HL-60 (cell line): ENCODE measurements around the gene KRTAP5-11.

Experiments
- DNase-seq, 2 experiments: peaks; one replicate each; pipeline ENCODE4 v3.0.0-alpha.2; 2010 to 2020; ENCODE audit warnings: low read depth in 1 of 2, low spot score in 1 of 2
- H3K27ac ChIP-seq: fragments of 250-450 bp; sonication (Bioruptor Pico); replicated peaks from 2 replicates; pipeline ENCODE4 v1.5.1; 2020; ENCODE audit warnings: mild to moderate bottlenecking, moderate library complexity
- H3K27me3 ChIP-seq: fragments of 250-450 bp; sonication (Bioruptor Pico); 2 replicates; pipeline ENCODE4 v1.5.1; 2021; ENCODE audit warnings: mild to moderate bottlenecking, moderate library complexity; ENCODE audit not compliant: insufficient read depth, poor library complexity, severe bottlenecking
- H3K4me3 ChIP-seq: replicated peaks from 2 replicates; pipeline ENCODE4 v1.5.1; 2011; ENCODE audit warnings: mild to moderate bottlenecking, control low read depth, low read length; ENCODE audit not compliant: insufficient read depth
- GABPA ChIP-seq: IDR thresholded peaks from 2 replicates; pipeline ENCODE4 v1.6.1; 2012; ENCODE audit warnings: low read depth
- POLR2AphosphoS5 ChIP-seq: IDR thresholded peaks from 2 replicates; pipeline ENCODE4 v1.6.1; 2012; ENCODE audit warnings: low read depth
- SPI1 ChIP-seq: IDR thresholded peaks from 2 replicates; pipeline ENCODE4 v1.6.1; 2012; ENCODE audit warnings: low read depth, mild to moderate bottlenecking, borderline replicate concordance
- TF ChIP-seq, protein P1 (sequence below): IDR thresholded peaks from 2 replicates; pipeline ENCODE4 v1.6.1; 2012; ENCODE audit warnings: low read depth; ENCODE audit not compliant: insufficient replicate concordance
- TF ChIP-seq, protein P2 (sequence below): IDR thresholded peaks from one replicate; pipeline ENCODE4 v1.5.1; 2011; ENCODE audit warnings: low read length, control low read depth, inconsistent platforms; ENCODE audit not compliant: insufficient read depth

Gene KRTAP5-11

DNA sequence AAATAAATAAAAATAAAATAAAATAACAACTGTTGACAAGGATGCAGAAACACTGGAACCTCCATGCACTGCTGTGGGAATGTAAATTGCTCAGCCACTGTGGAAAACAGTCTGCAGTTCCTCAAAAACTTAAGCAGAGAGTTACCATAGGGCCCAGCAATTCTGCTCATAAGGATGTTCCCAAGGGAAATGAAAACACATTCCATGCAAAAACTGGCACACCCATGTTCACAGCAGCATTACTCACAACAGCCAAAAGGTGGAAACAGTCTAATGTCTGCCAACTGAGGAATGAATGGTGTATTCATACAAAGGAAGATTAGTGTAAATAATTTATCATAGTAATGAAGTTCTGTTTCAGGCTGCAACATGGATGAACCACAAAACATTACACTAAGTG lies 20.6 kb downstream of the KRTAP5-11 start:
- no peak for DNase-seq
- TF ChIP-seq POLR2AphosphoS5, result no peak
- TF ChIP-seq, protein P1, sequence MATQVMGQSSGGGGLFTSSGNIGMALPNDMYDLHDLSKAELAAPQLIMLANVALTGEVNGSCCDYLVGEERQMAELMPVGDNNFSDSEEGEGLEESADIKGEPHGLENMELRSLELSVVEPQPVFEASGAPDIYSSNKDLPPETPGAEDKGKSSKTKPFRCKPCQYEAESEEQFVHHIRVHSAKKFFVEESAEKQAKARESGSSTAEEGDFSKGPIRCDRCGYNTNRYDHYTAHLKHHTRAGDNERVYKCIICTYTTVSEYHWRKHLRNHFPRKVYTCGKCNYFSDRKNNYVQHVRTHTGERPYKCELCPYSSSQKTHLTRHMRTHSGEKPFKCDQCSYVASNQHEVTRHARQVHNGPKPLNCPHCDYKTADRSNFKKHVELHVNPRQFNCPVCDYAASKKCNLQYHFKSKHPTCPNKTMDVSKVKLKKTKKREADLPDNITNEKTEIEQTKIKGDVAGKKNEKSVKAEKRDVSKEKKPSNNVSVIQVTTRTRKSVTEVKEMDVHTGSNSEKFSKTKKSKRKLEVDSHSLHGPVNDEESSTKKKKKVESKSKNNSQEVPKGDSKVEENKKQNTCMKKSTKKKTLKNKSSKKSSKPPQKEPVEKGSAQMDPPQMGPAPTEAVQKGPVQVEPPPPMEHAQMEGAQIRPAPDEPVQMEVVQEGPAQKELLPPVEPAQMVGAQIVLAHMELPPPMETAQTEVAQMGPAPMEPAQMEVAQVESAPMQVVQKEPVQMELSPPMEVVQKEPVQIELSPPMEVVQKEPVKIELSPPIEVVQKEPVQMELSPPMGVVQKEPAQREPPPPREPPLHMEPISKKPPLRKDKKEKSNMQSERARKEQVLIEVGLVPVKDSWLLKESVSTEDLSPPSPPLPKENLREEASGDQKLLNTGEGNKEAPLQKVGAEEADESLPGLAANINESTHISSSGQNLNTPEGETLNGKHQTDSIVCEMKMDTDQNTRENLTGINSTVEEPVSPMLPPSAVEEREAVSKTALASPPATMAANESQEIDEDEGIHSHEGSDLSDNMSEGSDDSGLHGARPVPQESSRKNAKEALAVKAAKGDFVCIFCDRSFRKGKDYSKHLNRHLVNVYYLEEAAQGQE, result no peak
- TF ChIP-seq, protein P2, sequence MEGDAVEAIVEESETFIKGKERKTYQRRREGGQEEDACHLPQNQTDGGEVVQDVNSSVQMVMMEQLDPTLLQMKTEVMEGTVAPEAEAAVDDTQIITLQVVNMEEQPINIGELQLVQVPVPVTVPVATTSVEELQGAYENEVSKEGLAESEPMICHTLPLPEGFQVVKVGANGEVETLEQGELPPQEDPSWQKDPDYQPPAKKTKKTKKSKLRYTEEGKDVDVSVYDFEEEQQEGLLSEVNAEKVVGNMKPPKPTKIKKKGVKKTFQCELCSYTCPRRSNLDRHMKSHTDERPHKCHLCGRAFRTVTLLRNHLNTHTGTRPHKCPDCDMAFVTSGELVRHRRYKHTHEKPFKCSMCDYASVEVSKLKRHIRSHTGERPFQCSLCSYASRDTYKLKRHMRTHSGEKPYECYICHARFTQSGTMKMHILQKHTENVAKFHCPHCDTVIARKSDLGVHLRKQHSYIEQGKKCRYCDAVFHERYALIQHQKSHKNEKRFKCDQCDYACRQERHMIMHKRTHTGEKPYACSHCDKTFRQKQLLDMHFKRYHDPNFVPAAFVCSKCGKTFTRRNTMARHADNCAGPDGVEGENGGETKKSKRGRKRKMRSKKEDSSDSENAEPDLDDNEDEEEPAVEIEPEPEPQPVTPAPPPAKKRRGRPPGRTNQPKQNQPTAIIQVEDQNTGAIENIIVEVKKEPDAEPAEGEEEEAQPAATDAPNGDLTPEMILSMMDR, result no peak
- no peak for TF ChIP-seq GABPA
- Histone ChIP-seq H3K4me3 (no peak overlapping the region), H3K27me3 (no peaks in the 10 kb centered on the region), H3K27ac (no peak overlapping the region)

DNA sequence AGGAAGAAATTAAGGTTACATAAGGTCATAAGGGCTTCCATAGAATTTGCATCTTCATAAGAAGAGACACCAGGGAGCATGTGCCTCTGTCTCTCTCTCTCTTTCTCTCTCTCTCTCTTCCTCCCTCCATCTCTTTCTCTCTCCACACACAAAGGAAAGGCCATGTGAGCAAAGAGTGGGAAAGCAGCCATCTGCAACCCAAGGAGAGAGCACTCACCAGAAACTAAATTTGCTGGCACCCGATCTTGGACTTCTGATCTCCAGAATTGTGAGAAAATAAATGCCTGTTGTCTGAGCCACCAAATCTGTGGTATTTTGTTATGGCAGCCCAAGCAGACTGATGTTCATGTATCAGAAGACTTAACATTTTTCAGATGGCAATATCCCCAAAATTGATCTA lies 23.7 kb downstream of the KRTAP5-11 start:
- TF ChIP-seq, protein P2, result no peak
- TF ChIP-seq GABPA (no peak), SPI1 (no peak), POLR2AphosphoS5 (no peak)
- TF ChIP-seq, protein P1, result no peak
- H3K27ac ChIP-seq, result no peak overlapping the region
- DNase-seq, result no peak
- no peaks in the 10 kb centered on the region for H3K27me3 ChIP-seq
- H3K4me3 ChIP-seq, result no peak overlapping the region

DNA sequence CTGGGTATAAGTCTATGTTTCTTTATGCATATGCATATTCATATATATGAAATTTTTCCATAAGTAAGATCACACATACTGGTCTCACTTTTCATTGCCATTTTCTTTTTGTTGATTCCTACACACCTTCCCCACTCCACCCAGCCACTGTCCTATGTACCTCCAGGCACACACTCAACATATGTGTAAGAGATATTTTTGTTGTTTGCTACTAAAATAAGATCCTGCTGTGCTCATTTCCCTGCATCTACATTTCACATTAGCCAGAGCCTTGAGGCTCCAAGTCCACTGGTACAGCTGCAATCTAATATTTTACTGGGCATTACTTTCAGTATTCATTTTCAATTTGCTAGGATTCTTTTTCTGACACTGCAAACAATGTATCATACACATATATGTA lies 25.4 kb downstream of the KRTAP5-11 start:
- DNase-seq, result no peak
- no peaks in the 10 kb centered on the region for H3K27me3 ChIP-seq
- no peak overlapping the region for H3K27ac ChIP-seq
- H3K4me3 ChIP-seq, result no peak overlapping the region
- TF ChIP-seq, protein P1, result no peak
- TF ChIP-seq SPI1 (no peak), GABPA (no peak), POLR2AphosphoS5 (no peak)
- TF ChIP-seq, protein P2, result no peak
